Measurements from ENCODE around the gene SLAMF1.

DNA sequence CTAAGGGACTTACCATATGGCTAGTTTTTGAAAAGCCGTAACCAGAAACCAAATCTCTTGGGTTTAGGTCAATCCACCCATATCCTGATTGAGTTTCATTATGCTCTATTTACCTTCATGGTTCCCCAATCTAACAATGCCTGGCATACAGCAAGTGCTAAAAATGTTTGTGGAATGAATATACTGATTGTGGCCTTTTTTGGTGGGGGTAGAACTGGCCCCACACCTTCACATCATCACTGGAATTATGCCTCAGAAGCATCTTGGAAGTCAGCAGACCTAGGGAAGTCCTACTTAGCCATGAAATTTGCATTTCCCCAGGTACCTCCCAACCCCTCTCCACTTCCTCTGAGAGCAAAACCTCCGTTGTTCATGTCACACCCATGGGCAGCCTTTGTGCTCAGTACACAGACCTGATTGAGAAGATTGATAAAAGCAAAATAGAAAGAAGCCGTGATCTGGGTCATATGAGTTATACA, 17.8 kb upstream of the SLAMF1 start:
- TF ChIP-seq, protein P1, sequence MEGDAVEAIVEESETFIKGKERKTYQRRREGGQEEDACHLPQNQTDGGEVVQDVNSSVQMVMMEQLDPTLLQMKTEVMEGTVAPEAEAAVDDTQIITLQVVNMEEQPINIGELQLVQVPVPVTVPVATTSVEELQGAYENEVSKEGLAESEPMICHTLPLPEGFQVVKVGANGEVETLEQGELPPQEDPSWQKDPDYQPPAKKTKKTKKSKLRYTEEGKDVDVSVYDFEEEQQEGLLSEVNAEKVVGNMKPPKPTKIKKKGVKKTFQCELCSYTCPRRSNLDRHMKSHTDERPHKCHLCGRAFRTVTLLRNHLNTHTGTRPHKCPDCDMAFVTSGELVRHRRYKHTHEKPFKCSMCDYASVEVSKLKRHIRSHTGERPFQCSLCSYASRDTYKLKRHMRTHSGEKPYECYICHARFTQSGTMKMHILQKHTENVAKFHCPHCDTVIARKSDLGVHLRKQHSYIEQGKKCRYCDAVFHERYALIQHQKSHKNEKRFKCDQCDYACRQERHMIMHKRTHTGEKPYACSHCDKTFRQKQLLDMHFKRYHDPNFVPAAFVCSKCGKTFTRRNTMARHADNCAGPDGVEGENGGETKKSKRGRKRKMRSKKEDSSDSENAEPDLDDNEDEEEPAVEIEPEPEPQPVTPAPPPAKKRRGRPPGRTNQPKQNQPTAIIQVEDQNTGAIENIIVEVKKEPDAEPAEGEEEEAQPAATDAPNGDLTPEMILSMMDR (conservative IDR thresholded peaks at IDR 0.05): no peak
- no peak for TF ChIP-seq ZFX (IDR thresholded peaks at IDR 0.05)

Measured in C4-2B (cell line).